ENCODE results near the gene SPC24.
"Not testable (repeated sequence)": the region's sequence is repeated elsewhere in the genome, so short reads cannot be mapped to it uniquely, and the experiment has no call there.

DNA sequence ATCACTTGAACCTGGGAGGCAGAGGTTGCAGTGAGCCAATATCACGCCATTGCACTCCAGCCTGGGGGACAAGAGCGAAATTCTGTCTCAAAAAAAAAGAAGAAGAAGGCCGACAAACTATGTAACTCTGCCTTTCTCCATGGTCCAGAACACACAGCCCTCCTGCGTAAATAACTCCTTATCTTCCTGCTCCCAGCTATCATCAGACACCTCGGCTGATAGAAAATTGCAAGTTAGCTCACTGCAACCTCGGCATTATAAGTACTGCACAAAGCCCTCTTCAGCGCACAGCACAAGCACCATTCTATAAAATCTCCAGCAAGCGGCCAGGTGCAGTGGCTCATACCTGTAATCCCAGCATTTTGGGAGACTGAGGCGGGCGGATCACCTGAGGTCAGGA is 51.9 kb downstream of the SPC24 start:
- TF ChIP-seq, protein P1, sequence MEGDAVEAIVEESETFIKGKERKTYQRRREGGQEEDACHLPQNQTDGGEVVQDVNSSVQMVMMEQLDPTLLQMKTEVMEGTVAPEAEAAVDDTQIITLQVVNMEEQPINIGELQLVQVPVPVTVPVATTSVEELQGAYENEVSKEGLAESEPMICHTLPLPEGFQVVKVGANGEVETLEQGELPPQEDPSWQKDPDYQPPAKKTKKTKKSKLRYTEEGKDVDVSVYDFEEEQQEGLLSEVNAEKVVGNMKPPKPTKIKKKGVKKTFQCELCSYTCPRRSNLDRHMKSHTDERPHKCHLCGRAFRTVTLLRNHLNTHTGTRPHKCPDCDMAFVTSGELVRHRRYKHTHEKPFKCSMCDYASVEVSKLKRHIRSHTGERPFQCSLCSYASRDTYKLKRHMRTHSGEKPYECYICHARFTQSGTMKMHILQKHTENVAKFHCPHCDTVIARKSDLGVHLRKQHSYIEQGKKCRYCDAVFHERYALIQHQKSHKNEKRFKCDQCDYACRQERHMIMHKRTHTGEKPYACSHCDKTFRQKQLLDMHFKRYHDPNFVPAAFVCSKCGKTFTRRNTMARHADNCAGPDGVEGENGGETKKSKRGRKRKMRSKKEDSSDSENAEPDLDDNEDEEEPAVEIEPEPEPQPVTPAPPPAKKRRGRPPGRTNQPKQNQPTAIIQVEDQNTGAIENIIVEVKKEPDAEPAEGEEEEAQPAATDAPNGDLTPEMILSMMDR (IDR thresholded peaks at IDR 0.05), result not testable (repeated sequence)
- not testable (repeated sequence) for TF ChIP-seq POLR2AphosphoS5 (IDR thresholded peaks at IDR 0.05; ENCODE audit: low read depth, low read length); SIN3A (IDR thresholded peaks at IDR 0.05; ENCODE audit: borderline replicate concordance, insufficient read depth, low read depth, low read length)
- TF ChIP-seq, protein P2, sequence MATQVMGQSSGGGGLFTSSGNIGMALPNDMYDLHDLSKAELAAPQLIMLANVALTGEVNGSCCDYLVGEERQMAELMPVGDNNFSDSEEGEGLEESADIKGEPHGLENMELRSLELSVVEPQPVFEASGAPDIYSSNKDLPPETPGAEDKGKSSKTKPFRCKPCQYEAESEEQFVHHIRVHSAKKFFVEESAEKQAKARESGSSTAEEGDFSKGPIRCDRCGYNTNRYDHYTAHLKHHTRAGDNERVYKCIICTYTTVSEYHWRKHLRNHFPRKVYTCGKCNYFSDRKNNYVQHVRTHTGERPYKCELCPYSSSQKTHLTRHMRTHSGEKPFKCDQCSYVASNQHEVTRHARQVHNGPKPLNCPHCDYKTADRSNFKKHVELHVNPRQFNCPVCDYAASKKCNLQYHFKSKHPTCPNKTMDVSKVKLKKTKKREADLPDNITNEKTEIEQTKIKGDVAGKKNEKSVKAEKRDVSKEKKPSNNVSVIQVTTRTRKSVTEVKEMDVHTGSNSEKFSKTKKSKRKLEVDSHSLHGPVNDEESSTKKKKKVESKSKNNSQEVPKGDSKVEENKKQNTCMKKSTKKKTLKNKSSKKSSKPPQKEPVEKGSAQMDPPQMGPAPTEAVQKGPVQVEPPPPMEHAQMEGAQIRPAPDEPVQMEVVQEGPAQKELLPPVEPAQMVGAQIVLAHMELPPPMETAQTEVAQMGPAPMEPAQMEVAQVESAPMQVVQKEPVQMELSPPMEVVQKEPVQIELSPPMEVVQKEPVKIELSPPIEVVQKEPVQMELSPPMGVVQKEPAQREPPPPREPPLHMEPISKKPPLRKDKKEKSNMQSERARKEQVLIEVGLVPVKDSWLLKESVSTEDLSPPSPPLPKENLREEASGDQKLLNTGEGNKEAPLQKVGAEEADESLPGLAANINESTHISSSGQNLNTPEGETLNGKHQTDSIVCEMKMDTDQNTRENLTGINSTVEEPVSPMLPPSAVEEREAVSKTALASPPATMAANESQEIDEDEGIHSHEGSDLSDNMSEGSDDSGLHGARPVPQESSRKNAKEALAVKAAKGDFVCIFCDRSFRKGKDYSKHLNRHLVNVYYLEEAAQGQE (IDR thresholded peaks at IDR 0.05; ENCODE audit: insufficient read depth in 1 of 2, low read depth in 2 of 2, low read length in 1 of 2), result not testable (repeated sequence)

Data from Panc1 (cell line).